Activated CD4-positive, alpha-beta T cell treated with anti-CD3 and anti-CD28 coated beads, Interleukin-2, amount 10 ng/mL, durations not matched to agents 7 days and 5 days (primary cell): ENCODE data around the gene SYT8. TPM values are rescaled to one million over a fixed set of nuclear protein-coding genes. Genes with fewer than 3 reads are reported as not detected.

ENCODE experiments used
- CTCF ChIA-PET: fragments of 350-600 bp; sonication (Branson Sonifier 250); formaldehyde crosslinking; loops from one replicate; lab custom pipeline; 2021; ENCODE audit warnings: antibody characterized with exemption; lab: Charles Lee
- POLR2A ChIA-PET: fragments of 350-600 bp; sonication (Branson Sonifier 250); formaldehyde crosslinking; loops from one replicate; lab custom pipeline; 2021; ENCODE audit warnings: antibody characterized with exemption; lab: Charles Lee
- DNase-seq: peaks from one replicate; pipeline ENCODE4 v3.0.0-alpha.2; 2020
- H3K27ac Mint-ChIP-seq: one replicate; pipeline ENCODE4 v1.8.0; 2021; ENCODE audit warnings: mild to moderate bottlenecking, moderate library complexity, mixed read lengths
- H3K27me3 Mint-ChIP-seq: one replicate; pipeline ENCODE4 v1.8.0; 2021; ENCODE audit warnings: mixed read lengths
- H3K36me3 Mint-ChIP-seq: one replicate; pipeline ENCODE4 v1.8.0; 2021; ENCODE audit warnings: low read depth, mixed read lengths
- H3K4me1 Mint-ChIP-seq: one replicate; pipeline ENCODE4 v1.8.0; 2021; ENCODE audit warnings: mixed read lengths
- H3K4me3 Mint-ChIP-seq: one replicate; pipeline ENCODE4 v1.8.0; 2021; ENCODE audit warnings: mild to moderate bottlenecking, moderate library complexity, mixed read lengths
- H3K9me3 Mint-ChIP-seq: one replicate; pipeline ENCODE4 v1.8.0; 2021; ENCODE audit warnings: mixed read lengths
- total RNA-seq, 2 experiments: library from RNA; stranded (reverse); gene quantifications; one replicate each; pipeline ENCODE4 v1.2.3, GENCODE V29; 2021

The SYT8 gene
- total RNA-seq, 2 experiments from 2014 or later: not detected

GRCh38 chr11:1838077-1838425 lies 3.3 kb downstream of the SYT8 start:
- peaks cover 15% of the 10 kb centered on the region for H3K4me1 Mint-ChIP-seq
- no peak overlapping the region for H3K27ac Mint-ChIP-seq
- H3K9me3 Mint-ChIP-seq: no peaks in the 10 kb centered on the region
- H3K27me3 Mint-ChIP-seq: no peaks in the 10 kb centered on the region
- no peaks in the 10 kb centered on the region for H3K36me3 Mint-ChIP-seq
- CTCF ChIA-PET: interaction anchor here (1.0 kb wide), 1 partner anchor 10 kb away, joined by 6 read pairs; no protein-coding TSS in a partner anchor
- POLR2A ChIA-PET: no interaction called here
- no peak for DNase-seq
- H3K4me3 Mint-ChIP-seq: no peak overlapping the region

GRCh38 chr11:1838426-1839144 lies 3.8 kb downstream of the SYT8 start, which contains the start of gene TNNI2:
Gene TNNI2, plus strand, starts transcription at chr11:1838981. Its CDS starts 716 bp downstream, at chr11:1839697.
- no peak for DNase-seq
- ChIA-PET POLR2A (no interaction called here), CTCF (interaction anchor here (1.0 kb wide), 1 partner anchor 10 kb away, joined by 6 read pairs; no protein-coding TSS in a partner anchor)
- Mint-ChIP-seq H3K27ac (peak within 1 kb of the TSS; percentile 74), H3K4me3 (no peak within 1 kb of the TSS), H3K36me3 (no peaks in the 10 kb centered on the region), H3K9me3 (no peaks in the 10 kb centered on the region), H3K27me3 (no peaks in the 10 kb centered on the region), H3K4me1 (peaks cover 21% of the 10 kb centered on the region)

- no peaks in the 10 kb centered on the region for H3K9me3 Mint-ChIP-seq
- DNase-seq: no peak
- no peak overlapping the region for H3K4me3 Mint-ChIP-seq
- ChIA-PET POLR2A (no interaction called here), CTCF (no interaction called here)
- no peaks in the 10 kb centered on the region for H3K27me3 Mint-ChIP-seq
- peaks cover 28% of the 10 kb centered on the region for H3K4me1 Mint-ChIP-seq
- peak overlapping the region; percentile 74 for H3K27ac Mint-ChIP-seq
- no peaks in the 10 kb centered on the region for H3K36me3 Mint-ChIP-seq
These were observed 4.6 kb downstream of the SYT8 start for GRCh38 chr11:1839204-1839923.

- POLR2A ChIA-PET: no interaction called here
- Mint-ChIP-seq H3K4me3 (no peak overlapping the region), H3K27ac (peak overlapping the region; percentile 74)
These were observed 5.4 kb downstream of the SYT8 start for GRCh38 chr11:1839924-1840779.

GRCh38 chr11:1840780-1841480 lies 6.1 kb downstream of the SYT8 start:
- Mint-ChIP-seq H3K9me3 (no peaks in the 10 kb centered on the region), H3K4me3 (no peak overlapping the region), H3K4me1 (peaks cover 44% of the 10 kb centered on the region), H3K27ac (peak overlapping the region; percentile 2), H3K36me3 (no peaks in the 10 kb centered on the region), H3K27me3 (no peaks in the 10 kb centered on the region)
- ChIA-PET CTCF (interaction anchor here (1.0 to 2.0 kb wide), 2 partner anchors 10 to 147 kb away, joined by 3 to 6 read pairs; no protein-coding TSS in a partner anchor), POLR2A (no interaction called here)
- DNase-seq: no peak

More at GRCh38 chr11:1839924-1840779, 5.4 kb downstream of the SYT8 start:
- Mint-ChIP-seq H3K36me3 (no peaks in the 10 kb centered on the region), H3K4me1 (peaks cover 36% of the 10 kb centered on the region), H3K27me3 (no peaks in the 10 kb centered on the region), H3K9me3 (no peaks in the 10 kb centered on the region)
- CTCF ChIA-PET: no interaction called here
- DNase-seq: no peak

GRCh38 chr11:1841511-1842148 lies 6.8 kb downstream of the SYT8 start:
- Mint-ChIP-seq H3K4me3 (no peak overlapping the region), H3K4me1 (peaks cover 51% of the 10 kb centered on the region), H3K9me3 (no peaks in the 10 kb centered on the region), H3K36me3 (no peaks in the 10 kb centered on the region), H3K27me3 (no peaks in the 10 kb centered on the region), H3K27ac (no peak overlapping the region)
- CTCF ChIA-PET: interaction anchor here (1.0 to 2.0 kb wide), 2 partner anchors 9 to 148 kb away, joined by 3 to 6 read pairs; no protein-coding TSS in a partner anchor
- POLR2A ChIA-PET: no interaction called here
- no peak for DNase-seq

GRCh38 chr11:1842149-1843097 lies 7.6 kb downstream of the SYT8 start:
- DNase-seq: no peak
- CTCF ChIA-PET: interaction anchor here (1.1 to 2.0 kb wide), 2 partner anchors 148 to 159 kb away, joined by 3 to 6 read pairs; no protein-coding TSS in a partner anchor
- Mint-ChIP-seq H3K9me3 (no peaks in the 10 kb centered on the region), H3K4me3 (no peak overlapping the region), H3K27ac (peak overlapping the region; percentile 90), H3K36me3 (no peaks in the 10 kb centered on the region), H3K4me1 (peaks cover 56% of the 10 kb centered on the region), H3K27me3 (no peaks in the 10 kb centered on the region)
- POLR2A ChIA-PET: no interaction called here

- ChIA-PET POLR2A (no interaction called here), CTCF (interaction anchor here (1.1 to 2.0 kb wide), 2 partner anchors 149 to 159 kb away, joined by 3 to 6 read pairs; no protein-coding TSS in a partner anchor)
- peaks cover 57% of the 10 kb centered on the region for H3K4me1 Mint-ChIP-seq
- no peak for DNase-seq
- H3K27ac Mint-ChIP-seq: peak overlapping the region; percentile 90
- no peaks in the 10 kb centered on the region for H3K9me3 Mint-ChIP-seq
- H3K4me3 Mint-ChIP-seq: peak overlapping the region; percentile 16
- no peaks in the 10 kb centered on the region for H3K27me3 Mint-ChIP-seq
- no peaks in the 10 kb centered on the region for H3K36me3 Mint-ChIP-seq
These were observed 8.3 kb downstream of the SYT8 start for GRCh38 chr11:1843098-1843473.

- POLR2A ChIA-PET: no interaction called here
These were observed 9.0 kb downstream of the SYT8 start for GRCh38 chr11:1843796-1844195.

GRCh38 chr11:1844221-1845094 lies 9.7 kb downstream of the SYT8 start:
- Mint-ChIP-seq H3K27me3 (no peaks in the 10 kb centered on the region), H3K27ac (peak overlapping the region; percentile 90), H3K4me1 (peaks cover 69% of the 10 kb centered on the region), H3K36me3 (no peaks in the 10 kb centered on the region), H3K9me3 (no peaks in the 10 kb centered on the region), H3K4me3 (peak overlapping the region; percentile 62)
- peak; percentile 45 for DNase-seq
- POLR2A ChIA-PET: no interaction called here
- CTCF ChIA-PET: no interaction called here

More at GRCh38 chr11:1843796-1844195, 9.0 kb downstream of the SYT8 start:
- Mint-ChIP-seq H3K4me3 (peak overlapping the region; percentile 49), H3K27me3 (no peaks in the 10 kb centered on the region), H3K36me3 (no peaks in the 10 kb centered on the region), H3K9me3 (no peaks in the 10 kb centered on the region), H3K4me1 (peaks cover 64% of the 10 kb centered on the region), H3K27ac (peak overlapping the region; percentile 90)
- DNase-seq: no peak
- CTCF ChIA-PET: interaction anchor here (1.1 kb wide), 1 partner anchor 158 kb away, joined by 3 read pairs; no protein-coding TSS in a partner anchor
